Lung microvascular endothelial cell (primary cell): ENCODE data around the gene KCNH8. TPM values are rescaled to one million over a fixed set of nuclear protein-coding genes. Genes with fewer than 3 reads are reported as not detected.

ENCODE experiments used
- DNase-seq, 2 donors: peaks; one replicate each; pipeline versions ENCODE4 v3.0.0 to v3.0.0-alpha.2; 2010; ENCODE audit warnings: low read depth in 2 of 2
- total RNA-seq: library from RNA; depleted of rRNA; stranded (reverse); fragments of >200 nt; gene quantifications from 2 replicates; pipeline ENCODE4 v1.2.1, GENCODE V29; 2014

KCNH8 gene
- total RNA-seq, 1 donor from 2014 or later, result not detected

GRCh38 chr3:19363071-19363470 is 214.8 kb downstream of the KCNH8 start:
- no peak for DNase-seq

GRCh38 chr3:19364148-19364547 is 215.8 kb downstream of the KCNH8 start:
- no peak for DNase-seq

DNA sequence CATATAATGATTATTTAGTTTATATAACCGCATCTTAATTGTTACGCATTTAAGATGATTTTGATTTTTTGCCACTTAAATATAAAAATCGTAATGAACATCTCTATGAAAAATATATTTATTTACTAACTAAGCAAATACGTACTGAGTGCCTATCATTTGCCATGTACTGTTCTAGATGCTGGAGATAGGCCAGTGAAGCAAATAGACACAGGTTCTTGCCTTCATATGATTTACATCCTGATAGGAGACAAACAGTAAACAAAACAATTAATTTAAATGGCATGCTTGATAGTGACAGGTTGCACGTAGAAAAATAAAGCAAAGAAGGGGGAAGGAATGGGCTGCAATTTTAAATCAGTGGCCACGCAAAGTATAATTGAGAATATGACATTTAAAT is 217.2 kb downstream of the KCNH8 start:
- no peak for DNase-seq

DNA sequence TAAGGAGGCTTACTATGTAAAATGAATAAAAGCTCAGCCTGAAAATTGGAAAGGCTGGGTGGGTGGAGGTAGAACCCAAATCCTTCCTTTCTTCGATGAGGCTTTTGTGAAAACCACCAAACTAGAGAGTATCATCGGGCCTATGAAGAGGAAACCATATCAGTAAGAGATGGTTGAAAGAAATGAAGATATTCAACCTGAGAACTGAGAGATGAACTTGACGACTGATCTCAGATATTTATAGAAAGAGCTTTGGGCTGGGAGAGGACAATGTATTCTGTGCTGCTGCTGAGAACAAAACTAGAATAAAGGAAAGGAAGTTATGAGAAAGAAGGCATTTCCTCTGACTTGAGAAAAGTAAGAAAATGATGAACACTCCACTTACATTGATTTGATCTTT is 236.6 kb downstream of the KCNH8 start:
- DNase-seq, result no peak

DNA sequence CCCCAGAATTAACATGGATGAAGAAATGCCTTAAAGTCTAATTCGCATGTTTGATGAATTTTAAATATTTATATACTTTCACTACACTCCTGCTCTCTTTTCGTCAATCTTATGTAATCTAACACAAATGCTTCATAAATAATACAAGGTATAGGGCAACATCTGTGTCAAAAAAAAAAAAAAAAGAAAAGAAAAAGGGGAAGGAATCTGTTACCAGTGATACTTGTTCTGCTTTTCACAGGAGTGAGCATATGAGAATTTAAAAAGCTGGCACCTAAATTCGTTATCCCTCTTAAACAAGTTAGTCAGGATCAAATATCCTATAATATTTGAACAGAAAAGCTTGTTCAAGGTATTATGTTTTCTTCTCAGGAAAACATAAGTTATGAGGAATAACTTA is 243.8 kb downstream of the KCNH8 start:
- no peak for DNase-seq

DNA sequence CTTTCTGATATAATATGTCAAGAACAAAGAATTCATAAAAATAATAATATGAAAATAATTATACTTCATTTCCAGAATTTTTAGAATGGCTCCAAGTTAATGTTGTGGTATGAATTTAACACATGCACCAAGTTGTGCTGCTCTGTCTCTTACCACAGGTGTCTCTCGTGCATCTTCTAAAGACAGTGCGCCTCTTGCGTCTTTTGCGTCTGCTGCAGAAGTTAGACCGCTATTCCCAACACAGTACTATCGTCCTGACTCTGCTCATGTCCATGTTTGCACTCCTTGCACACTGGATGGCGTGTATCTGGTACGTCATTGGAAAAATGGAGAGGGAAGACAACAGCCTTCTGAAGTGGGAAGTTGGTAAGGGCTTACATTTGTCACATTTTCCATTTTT is 246.6 kb downstream of the KCNH8 start:
- DNase-seq, result no peak

DNA sequence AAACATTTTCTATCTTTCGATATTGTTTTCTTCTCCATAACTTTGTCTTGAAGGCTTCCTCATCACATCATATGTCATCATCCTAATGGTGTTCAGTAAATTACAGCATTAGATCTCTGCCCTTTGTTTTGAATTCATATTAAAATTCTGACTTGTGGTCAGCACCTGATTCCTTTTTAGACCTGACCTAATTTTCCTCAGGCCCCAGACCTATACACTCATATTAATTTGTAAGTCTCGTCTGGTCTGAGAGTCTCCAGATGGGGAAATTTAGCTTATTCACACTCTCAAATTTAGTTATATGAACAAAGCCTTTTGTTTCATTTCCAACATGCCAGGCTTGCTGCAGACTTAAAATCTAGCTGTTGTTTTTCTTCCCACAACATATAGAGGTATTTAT is 248.4 kb downstream of the KCNH8 start:
- DNase-seq, result no peak

DNA sequence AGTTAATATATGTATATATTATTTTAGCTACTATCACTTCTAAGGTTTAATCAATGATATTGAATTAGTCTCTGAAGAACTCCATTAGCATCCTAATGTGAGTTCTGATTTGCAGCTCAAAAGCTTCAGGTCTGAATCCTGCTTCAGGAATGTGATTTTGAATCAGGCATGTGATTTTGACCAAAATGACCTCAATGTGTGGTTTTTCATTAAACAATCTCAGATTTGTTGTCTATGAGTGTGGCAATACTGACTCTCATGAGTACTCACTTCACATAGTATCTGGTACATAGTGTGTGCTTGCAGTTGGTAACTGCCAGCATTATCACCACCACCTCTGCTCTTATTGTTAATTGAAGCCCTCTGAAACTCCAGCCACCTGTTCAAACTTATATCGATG is 251.0 kb downstream of the KCNH8 start:
- DNase-seq, result no peak

GRCh38 chr3:19399836-19400235 is 251.5 kb downstream of the KCNH8 start:
- no peak for DNase-seq

DNA sequence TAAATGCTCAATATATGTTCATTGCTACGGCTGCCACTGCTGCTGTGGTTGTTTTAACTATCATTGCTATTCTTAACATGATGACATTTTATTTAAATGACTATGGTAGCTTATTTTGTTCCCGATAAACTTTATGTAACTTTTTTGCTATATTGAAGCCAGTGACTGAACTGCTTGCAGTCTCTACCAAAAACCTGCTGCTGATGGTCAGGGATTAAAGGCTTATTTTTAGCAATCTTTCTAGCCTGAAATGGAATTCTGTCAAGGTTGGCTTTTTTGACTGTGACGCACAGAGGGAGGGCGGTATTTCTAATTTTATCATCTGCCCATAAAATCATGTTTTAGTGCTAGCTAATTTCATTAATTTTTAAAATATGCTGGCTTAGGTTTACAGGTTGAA is 271.8 kb downstream of the KCNH8 start:
- DNase-seq, result no peak

- no peak for DNase-seq
Measured at GRCh38 chr3:19425825-19426224, 277.5 kb downstream of the KCNH8 start.

GRCh38 chr3:19427422-19428149 is 279.3 kb downstream of the KCNH8 start:
- DNase-seq, result no peak

GRCh38 chr3:19428729-19429128 is 280.4 kb downstream of the KCNH8 start:
- no peak for DNase-seq

- DNase-seq, result no peak
Measured at GRCh38 chr3:19432669-19433068, 284.4 kb downstream of the KCNH8 start.

- DNase-seq, result no peak
Measured at GRCh38 chr3:19436746-19437145, 288.4 kb downstream of the KCNH8 start.

- no peak for DNase-seq
Measured at GRCh38 chr3:19439944-19440343, 291.6 kb downstream of the KCNH8 start.

GRCh38 chr3:19446138-19446537 is 297.8 kb downstream of the KCNH8 start:
- no peak for DNase-seq

GRCh38 chr3:19446687-19447086 is 298.4 kb downstream of the KCNH8 start:
- no peak for DNase-seq

DNA sequence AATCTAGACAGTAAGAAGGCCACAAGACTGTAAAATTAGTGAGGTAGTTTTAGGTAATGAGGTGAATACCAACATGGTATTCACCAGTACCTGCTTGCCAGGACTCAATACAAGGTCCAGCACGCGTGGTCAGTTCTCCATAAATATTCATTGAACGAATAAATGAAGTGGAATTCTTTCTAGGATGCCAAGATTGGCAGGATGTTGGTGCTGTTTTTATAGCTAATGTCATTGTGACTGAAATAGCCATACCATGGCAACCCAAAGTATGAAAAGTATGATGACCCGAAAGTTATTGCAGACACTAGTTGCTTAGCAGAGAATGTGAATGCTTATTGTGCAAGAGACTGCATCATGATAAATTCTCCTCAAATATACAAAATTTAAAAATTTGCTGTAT is 307.2 kb downstream of the KCNH8 start:
- no peak for DNase-seq

GRCh38 chr3:19456738-19457137 is 308.4 kb downstream of the KCNH8 start:
- DNase-seq, result no peak

DNA sequence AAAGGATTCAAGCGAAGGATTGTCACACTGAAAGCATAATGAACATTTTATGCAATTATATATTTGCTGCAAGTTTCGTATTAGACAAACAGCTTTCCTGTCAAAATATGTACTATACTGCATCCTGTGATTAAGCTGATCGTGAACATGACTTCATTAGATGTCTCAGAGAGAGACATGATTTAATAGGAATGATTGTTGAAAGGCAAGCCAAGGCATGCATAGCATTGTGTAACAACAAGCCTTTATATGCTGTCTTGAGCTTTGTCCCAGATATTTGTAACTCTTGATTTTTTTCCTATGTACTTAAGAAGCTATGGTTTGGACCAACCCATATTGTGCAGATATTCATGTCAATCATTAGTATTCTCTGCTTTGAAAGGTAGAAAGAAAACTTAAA is 309.1 kb downstream of the KCNH8 start:
- DNase-seq, result no peak

- DNase-seq, result no peak
Measured at GRCh38 chr3:19467761-19468160, 319.5 kb downstream of the KCNH8 start.

DNA sequence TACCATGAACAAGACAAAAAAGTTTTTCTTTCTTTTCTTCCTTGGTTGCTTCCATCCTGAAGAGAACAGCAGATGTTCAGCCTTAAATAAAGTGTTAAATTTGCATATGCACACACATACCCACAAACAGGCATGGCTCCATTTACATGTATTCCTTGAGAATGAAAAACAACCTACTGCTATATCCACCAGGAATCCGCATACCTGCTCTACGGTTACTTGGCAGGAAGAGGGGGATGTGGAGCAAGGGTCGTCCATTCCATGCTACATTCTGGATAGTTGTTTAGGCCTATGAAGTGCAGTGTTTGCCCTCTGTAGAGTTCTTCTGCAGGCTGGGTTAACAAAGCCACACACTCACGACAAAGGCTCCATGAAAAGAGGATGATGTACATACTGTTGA is 322.8 kb downstream of the KCNH8 start:
- no peak for DNase-seq

GRCh38 chr3:19473971-19474580 is 325.8 kb downstream of the KCNH8 start:
- no peak for DNase-seq
